HG03442 (cell line): ENCODE results near the gene SFSWAP.
A peak's percentile ranks its signal among the peaks of the same experiment; 100 is the strongest.
"Not testable (repeated sequence)": the region's sequence is repeated elsewhere in the genome, so short reads cannot be mapped to it uniquely, and the experiment has no call there.

Source experiments
- ATAC-seq: cut with Tn5 transposase; IDR thresholded peaks from one replicate; pipeline ENCODE4 v1.9.1; 2021; ENCODE audit warnings: mild to moderate bottlenecking, moderate library complexity; ENCODE audit not compliant: unreplicated experiment

SFSWAP gene

GRCh38 chr12:131679186-131679585, 31.7 kb upstream of the SFSWAP start:
- not testable (repeated sequence) for ATAC-seq

GRCh38 chr12:131679816-131680215, 31.1 kb upstream of the SFSWAP start:
- ATAC-seq = not testable (repeated sequence)

GRCh38 chr12:131680392-131681256, 30.3 kb upstream of the SFSWAP start:
- not testable (repeated sequence) for ATAC-seq

- no peak for ATAC-seq
These were observed 29.7 kb upstream of the SFSWAP start for GRCh38 chr12:131681257-131681620.

- ATAC-seq = peak; percentile 98
These were observed 29.0 kb upstream of the SFSWAP start for GRCh38 chr12:131681746-131682509.

- ATAC-seq = peak; percentile 7
These were observed 28.4 kb upstream of the SFSWAP start for GRCh38 chr12:131682510-131682895.

GRCh38 chr12:131683266-131684014, 27.4 kb upstream of the SFSWAP start:
- ATAC-seq = no peak

- no peak for ATAC-seq
These were observed 26.7 kb upstream of the SFSWAP start for GRCh38 chr12:131684015-131684725.

- ATAC-seq = no peak
These were observed 23.4 kb upstream of the SFSWAP start for GRCh38 chr12:131687346-131688125.

GRCh38 chr12:131688131-131688844, 22.6 kb upstream of the SFSWAP start:
- no peak for ATAC-seq

GRCh38 chr12:131688845-131689154, 22.1 kb upstream of the SFSWAP start:
- no peak for ATAC-seq

- ATAC-seq = no peak
These were observed 20.6 kb upstream of the SFSWAP start for GRCh38 chr12:131690320-131690719.

- ATAC-seq = no peak
These were observed 18.5 kb upstream of the SFSWAP start for GRCh38 chr12:131692431-131692830.

- ATAC-seq = no peak
These were observed 17.7 kb upstream of the SFSWAP start for GRCh38 chr12:131693149-131693548.

- no peak for ATAC-seq
These were observed 16.6 kb upstream of the SFSWAP start for GRCh38 chr12:131694116-131694838.

- no peak for ATAC-seq
These were observed 14.9 kb upstream of the SFSWAP start for GRCh38 chr12:131695968-131696367.

GRCh38 chr12:131698286-131698685, 12.6 kb upstream of the SFSWAP start:
- ATAC-seq = no peak

- ATAC-seq = no peak
These were observed 11.5 kb upstream of the SFSWAP start for GRCh38 chr12:131699434-131699833.

- no peak for ATAC-seq
These were observed 10.6 kb upstream of the SFSWAP start for GRCh38 chr12:131700271-131700670.
